ENCODE measurements around the gene TSPEAR. TPM values are rescaled to one million over a fixed set of nuclear protein-coding genes. Genes with fewer than 3 reads are reported as not detected.

Gene TSPEAR
- total RNA-seq, 6 experiments from 2014 or later, result not detected

DNA sequence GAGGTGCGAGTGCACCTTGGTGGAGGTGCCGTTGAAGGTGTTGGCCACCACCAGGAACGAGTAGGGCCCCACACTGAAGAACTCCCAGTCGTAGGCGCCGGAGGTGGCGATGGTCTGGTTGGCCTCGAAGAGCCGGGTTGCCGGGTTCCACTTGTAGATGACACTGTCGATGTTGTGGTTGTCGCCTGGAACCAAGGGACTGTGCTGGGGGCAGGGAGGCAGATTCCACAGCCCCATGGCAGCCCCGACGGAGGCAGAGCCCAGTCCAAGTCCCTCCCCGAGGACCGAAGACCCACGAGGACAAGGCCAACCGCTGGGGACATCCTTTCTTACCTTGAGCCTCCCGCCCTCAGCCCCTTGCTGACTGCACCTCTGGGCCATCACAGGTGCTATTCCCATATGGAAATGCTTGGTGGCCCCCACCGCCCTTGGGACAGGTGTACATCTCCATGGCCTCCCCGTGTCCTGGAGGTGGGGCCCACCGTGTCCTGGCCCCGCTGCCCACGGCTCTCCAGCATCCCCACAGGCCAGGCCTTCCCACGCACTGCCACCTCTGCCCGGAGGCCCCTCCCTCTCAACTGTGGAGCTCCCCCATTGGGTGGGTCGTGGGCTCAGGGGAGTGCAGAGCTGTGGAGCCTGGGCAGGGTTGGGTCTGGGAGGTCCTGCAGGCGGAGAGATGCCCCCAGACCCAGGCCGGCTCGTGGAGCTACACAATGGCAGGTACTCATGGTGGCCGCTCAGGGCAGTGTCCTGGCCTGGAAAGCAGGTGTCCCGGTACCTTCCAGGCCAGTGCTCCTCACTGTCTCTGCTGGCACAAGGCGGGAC is 189.2 kb downstream of the TSPEAR start:
- intact Hi-C loops (cut with DNase I), result no loop called here
- Histone ChIP-seq H3K36me3 (no peaks in the 10 kb centered on the region), H3K27me3 (no peaks in the 10 kb centered on the region), H3K9me3 (no peaks in the 10 kb centered on the region), H3K4me3 (no peak overlapping the region), H3K4me1 (no peaks in the 10 kb centered on the region), H3K27ac (no peak overlapping the region)
- TF ChIP-seq, protein P1, sequence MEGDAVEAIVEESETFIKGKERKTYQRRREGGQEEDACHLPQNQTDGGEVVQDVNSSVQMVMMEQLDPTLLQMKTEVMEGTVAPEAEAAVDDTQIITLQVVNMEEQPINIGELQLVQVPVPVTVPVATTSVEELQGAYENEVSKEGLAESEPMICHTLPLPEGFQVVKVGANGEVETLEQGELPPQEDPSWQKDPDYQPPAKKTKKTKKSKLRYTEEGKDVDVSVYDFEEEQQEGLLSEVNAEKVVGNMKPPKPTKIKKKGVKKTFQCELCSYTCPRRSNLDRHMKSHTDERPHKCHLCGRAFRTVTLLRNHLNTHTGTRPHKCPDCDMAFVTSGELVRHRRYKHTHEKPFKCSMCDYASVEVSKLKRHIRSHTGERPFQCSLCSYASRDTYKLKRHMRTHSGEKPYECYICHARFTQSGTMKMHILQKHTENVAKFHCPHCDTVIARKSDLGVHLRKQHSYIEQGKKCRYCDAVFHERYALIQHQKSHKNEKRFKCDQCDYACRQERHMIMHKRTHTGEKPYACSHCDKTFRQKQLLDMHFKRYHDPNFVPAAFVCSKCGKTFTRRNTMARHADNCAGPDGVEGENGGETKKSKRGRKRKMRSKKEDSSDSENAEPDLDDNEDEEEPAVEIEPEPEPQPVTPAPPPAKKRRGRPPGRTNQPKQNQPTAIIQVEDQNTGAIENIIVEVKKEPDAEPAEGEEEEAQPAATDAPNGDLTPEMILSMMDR (IDR thresholded peaks at IDR 0.05), result no peak
- TF ChIP-seq POLR2A (IDR thresholded peaks at IDR 0.05), result no peak
- peak in 2 of 3 donors; percentile 19 to 44 for DNase-seq
- 87% methylated on average over 3 of the region's 33 CpGs for WGBS (ENCODE audit: insufficient coverage, low coverage, low lambda C conversion rate, missing lambda C conversion rate)
- peak; percentile 19 to 40 (median 28) for ATAC-seq

DNA sequence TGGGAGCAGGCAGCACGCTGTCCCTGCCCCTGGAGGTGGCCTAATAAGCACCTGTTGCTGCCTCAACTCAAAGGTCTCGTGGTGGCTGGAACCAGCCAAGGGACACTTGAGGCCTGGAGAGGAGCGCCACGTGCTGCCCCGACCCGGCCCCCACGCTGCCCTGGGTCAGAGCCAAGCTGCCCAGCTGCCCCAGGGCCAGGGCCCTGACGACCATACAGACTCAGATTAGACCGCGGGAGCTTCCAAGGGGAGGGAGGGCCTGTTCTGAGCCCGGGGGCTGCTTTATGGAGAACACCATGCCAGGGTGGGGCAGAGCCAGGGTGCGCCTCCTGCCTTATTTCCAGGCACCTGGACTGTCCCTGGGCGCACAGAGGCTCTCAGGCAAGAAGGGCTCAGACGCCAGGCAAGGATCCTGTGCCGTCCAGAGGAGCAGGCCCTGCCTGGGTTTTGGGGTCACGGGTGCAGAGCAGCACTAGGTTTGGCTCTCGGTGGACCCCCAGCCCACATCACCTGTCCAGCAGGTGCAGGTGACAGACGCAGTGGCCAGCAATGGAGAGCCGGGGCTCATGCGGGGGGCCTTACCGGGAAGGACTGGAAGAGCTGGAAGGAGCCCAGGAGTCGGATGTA is 190.0 kb downstream of the TSPEAR start:
- TF ChIP-seq POLR2A (IDR thresholded peaks at IDR 0.05), result no peak
- TF ChIP-seq, protein P1 (IDR thresholded peaks at IDR 0.05), result no peak
- WGBS (ENCODE audit: insufficient coverage, low coverage, low lambda C conversion rate, missing lambda C conversion rate), result 83% methylated on average over 1 of the region's 22 CpGs
- no peak overlapping the region for H3K27ac ChIP-seq
- H3K36me3 ChIP-seq, result no peaks in the 10 kb centered on the region
- no peak overlapping the region for H3K4me3 ChIP-seq
- no peaks in the 10 kb centered on the region for H3K4me1 ChIP-seq
- DNase-seq (peak in 1 of 3 donors; percentile 19), ATAC-seq (no peak)
- no peaks in the 10 kb centered on the region for H3K9me3 ChIP-seq
- no peaks in the 10 kb centered on the region for H3K27me3 ChIP-seq
- intact Hi-C loops (cut with DNase I), result no loop called here

DNA sequence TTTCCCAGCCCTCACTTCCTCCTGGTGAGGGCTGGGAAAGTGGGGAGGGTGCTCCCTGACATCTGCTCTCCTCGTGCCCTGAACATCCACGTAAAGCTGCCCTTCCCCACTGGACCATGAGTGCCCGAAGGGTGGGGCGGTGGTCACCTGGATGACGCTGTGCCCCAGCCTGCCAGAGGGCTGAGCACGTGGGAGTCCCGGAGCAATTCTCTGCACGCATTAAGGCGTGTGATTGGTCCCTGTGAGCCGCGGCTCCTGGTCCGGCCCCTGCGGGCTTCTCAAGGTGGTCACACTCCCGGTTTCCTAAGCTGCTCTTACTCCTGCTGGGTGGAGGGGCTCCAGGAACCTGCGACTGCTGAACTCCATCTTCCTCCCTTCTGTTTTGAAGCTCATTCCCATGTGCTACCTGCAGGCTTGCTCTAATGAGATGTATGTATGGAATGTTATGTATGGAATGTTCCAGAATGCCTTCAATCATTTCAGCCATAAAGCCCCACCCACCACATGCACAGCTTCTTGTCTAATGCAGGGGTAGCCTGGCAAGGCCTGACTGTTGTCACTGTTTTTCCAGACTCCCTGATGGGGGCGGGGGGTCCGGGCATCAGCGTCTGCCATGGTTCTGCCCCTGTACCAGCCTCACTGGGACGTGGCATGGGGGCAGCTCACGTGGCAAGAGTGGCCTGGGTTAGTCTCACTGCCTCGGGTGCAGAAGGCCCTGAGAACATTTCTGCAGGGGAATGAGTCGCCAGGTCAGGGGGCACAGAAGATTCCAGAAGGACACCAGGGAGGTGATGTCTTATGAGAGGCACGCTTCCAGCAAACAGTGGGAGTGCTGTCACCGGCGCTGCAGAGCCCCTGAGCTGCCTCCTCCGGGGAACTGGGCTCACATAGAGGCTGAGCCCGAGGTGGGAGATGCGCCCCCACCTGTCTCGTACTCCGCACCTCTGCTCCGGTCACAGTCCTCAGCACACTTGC is 190.8 kb downstream of the TSPEAR start:
- ATAC-seq (no peak), DNase-seq (peak in 1 of 3 donors; percentile 16)

More for the DNA sequence above, 190.8 kb downstream of the TSPEAR start:
- H3K9me3 ChIP-seq, result no peaks in the 10 kb centered on the region
- H3K27ac ChIP-seq, result no peak overlapping the region
- H3K4me3 ChIP-seq, result no peak overlapping the region
- WGBS (ENCODE audit: insufficient coverage, low coverage, low lambda C conversion rate, missing lambda C conversion rate), result 60% methylated on average over 1 of the region's 31 CpGs
- intact Hi-C loops (cut with DNase I), result no loop called here
- no peaks in the 10 kb centered on the region for H3K4me1 ChIP-seq
- TF ChIP-seq, protein P1 (IDR thresholded peaks at IDR 0.05), result no peak
- no peak for TF ChIP-seq POLR2A (IDR thresholded peaks at IDR 0.05)
- H3K27me3 ChIP-seq, result no peaks in the 10 kb centered on the region
- no peaks in the 10 kb centered on the region for H3K36me3 ChIP-seq

Data from right lobe of liver (tissue), 6 donors.